Measurements from ENCODE around the gene RAP1GAP2. TPM values are rescaled to one million over a fixed set of nuclear protein-coding genes. Genes with fewer than 3 reads are reported as not detected.
A peak's percentile ranks its signal among the peaks of the same experiment; 100 is the strongest.

Gene RAP1GAP2
- total and polyA plus RNA-seq, 5 donors = 29.7 to 62.1 (median 43.7) TPM

DNA sequence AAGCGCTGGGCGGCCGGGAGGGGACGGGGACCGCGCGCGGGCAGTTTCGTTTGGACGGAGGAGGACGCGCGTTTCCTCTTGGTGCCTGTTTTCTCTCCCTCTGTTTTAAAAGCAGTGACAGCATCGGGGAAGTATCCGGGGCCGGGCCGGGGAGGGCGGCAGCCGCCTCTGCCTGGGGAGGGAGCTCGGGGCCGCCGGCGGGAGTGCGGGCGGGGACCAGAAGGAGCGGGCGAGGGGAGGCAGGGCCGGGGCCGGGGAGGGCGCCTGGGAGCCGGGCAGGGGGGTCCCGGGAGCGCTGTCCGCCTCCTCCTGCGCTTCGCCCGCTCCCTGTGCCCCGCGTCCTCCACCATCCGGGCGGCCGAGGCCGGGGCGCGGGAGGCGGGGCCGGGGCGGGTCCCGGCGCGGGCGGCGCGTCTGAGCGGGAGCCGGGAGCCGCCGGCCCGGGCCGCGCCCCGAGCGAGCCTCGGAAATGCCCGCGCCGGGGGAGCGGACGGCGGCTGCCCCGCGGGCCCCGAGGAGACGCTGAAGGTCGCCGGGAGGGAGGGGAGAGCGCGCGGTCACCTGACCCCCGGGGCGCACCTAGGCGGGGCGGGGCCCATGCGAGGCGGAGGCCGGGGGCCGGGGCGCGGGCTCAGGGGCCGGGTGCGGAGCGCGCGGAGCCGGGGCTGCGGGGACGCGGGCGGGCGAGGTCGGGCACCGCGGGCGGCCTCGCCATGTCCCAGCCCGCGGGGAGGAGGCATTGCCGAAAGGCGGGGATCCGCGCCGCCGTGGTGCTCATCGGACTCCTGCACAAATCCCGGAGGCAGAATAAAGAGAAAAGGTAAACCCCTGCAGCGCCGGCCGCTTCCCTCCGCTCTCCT is 57.3 kb downstream of the RAP1GAP2 start:
- intact Hi-C loops (cut with DNase I) = loop anchor here (5.0 to 10.0 kb wide), 4 partner anchors 51 to 81 kb away; no protein-coding TSS in a partner anchor
- peak; percentile 50 to 53 for ATAC-seq
- under 1% methylated on average over 119 of the region's 119 CpGs for WGBS
- H3K9me3 ChIP-seq (ENCODE audit: control insufficient read depth, low read length) = no peaks in the 10 kb centered on the region
- H3K27me3 ChIP-seq (ENCODE audit: control insufficient read depth, insufficient read depth) = no peaks in the 10 kb centered on the region
- peak overlapping the region; percentile 66 for H3K27ac ChIP-seq (ENCODE audit: low read length)
- H3K4me3 ChIP-seq (ENCODE audit: low read length) = peak overlapping the region; percentile 89
- peak; percentile 46 to 83 (median 76) for DNase-seq
- no peaks in the 10 kb centered on the region for H3K4me1 ChIP-seq (ENCODE audit: control insufficient read depth, insufficient read depth, low read length)

DNA sequence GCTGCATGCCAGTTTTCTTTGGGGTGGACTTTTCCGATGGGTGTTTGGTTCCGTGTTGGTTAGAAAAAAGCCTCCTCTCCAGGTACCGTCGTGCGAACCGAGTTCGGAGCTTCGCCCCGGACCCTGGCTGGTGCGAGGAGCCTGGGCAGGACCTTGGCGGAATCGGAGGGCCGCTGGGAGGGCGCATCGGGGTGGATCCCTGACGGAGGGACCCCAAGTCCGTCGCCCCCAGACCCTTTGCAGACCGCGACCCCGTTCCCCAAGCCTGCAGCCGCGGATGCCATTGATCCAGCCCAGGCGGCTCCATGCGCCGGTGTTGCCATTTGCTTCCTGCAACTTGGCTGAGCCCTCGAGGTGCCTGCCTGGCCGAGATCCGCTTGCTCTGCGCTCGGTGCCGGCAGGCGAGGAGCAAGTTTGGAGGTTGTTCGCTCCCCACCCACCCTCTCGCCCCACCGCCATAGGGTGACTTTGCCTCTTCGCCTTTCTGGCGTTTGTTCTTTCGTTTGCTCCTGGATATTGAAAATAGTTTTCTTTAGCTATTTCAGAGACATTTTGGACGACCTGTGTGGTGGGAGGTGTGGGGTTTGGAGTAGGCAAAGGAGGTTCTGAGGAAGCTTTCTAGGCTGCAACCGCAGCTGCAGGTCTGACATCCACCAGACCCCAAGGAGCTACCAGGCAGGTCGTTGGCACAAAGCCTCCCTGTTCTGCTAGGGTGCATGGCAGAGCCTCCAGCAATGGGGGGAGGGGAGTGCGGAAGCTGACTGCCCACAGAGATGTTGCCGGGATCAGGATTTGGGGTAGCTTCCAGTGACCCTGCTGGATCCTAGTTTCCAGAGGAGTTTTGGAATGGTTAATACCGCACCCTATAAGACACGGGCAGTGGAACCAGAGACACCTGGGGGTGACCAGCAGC is 58.2 kb downstream of the RAP1GAP2 start:
- peak overlapping the region; percentile 89 for H3K4me3 ChIP-seq (ENCODE audit: low read length)
- H3K27ac ChIP-seq (ENCODE audit: low read length) = peak overlapping the region; percentile 54
- ATAC-seq (peak; percentile 19 to 41), DNase-seq (peak in 1 of 3 donors; percentile 59)
- WGBS = 3% methylated on average over 46 of the region's 46 CpGs
- intact Hi-C loops (cut with DNase I) = loop anchor here (5.0 to 10.0 kb wide), 4 partner anchors 50 to 80 kb away; no protein-coding TSS in a partner anchor
- no peaks in the 10 kb centered on the region for H3K4me1 ChIP-seq (ENCODE audit: control insufficient read depth, insufficient read depth, low read length)
- H3K27me3 ChIP-seq (ENCODE audit: control insufficient read depth, insufficient read depth) = no peaks in the 10 kb centered on the region
- H3K9me3 ChIP-seq (ENCODE audit: control insufficient read depth, low read length) = no peaks in the 10 kb centered on the region

DNA sequence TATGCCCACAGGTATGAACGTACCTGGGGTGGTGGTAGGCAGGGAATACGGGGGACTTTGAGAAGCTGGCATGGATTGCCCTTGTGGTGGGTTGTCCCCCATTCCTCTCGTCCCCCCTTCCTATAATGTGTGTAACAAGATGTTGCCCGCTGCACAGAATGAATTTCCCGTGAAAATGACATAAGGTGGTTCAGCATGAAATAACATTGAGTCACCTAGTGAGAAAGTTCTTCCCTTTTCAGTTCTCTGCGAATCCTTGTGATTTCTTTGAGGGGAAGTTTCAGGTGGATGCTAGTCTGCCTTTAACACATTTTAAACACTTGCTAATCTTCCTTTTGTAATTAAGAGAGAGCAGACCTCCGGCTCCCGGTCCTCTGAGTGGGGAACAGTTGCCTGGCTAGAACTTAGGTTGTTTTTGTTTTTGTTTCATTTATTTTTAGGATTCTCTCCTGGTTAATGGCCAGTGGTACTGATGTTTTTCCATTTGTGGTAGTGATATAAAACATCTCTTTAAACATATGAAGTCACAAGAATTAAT is 58.9 kb downstream of the RAP1GAP2 start:
- no peaks in the 10 kb centered on the region for H3K9me3 ChIP-seq (ENCODE audit: control insufficient read depth, low read length)
- H3K4me3 ChIP-seq (ENCODE audit: low read length) = peak overlapping the region; percentile 89
- H3K27me3 ChIP-seq (ENCODE audit: control insufficient read depth, insufficient read depth) = no peaks in the 10 kb centered on the region
- H3K27ac ChIP-seq (ENCODE audit: low read length) = peak overlapping the region; percentile 6
- no peaks in the 10 kb centered on the region for H3K4me1 ChIP-seq (ENCODE audit: control insufficient read depth, insufficient read depth, low read length)
- DNase-seq (no peak), ATAC-seq (no peak)
- WGBS = 53% methylated on average over 8 of the region's 8 CpGs
- intact Hi-C loops (cut with DNase I) = loop anchor here in 3 of 4 donors (10.0 kb wide), 3 partner anchors 50 to 80 kb away; no protein-coding TSS in a partner anchor

DNA sequence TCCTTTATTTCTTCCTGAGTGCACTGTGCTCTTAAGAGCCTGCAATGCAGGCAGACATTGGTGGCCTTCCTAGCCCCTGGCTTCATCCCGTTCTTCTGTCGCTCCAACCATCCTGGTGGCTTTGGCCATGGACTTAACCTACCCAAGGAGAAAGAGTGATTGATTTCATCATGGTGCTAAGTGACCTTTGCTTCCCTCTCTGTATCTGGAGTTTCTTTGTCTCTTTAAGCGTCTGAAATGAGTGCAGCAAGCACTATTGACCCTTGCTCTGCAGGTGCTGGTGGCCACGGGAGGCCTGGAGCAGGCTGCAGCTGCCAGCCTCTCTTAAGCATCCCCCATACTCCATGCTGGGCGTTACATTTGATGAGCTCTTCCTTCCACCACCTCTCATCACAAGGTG is 60.5 kb downstream of the RAP1GAP2 start:
- no peak for ATAC-seq
- no peak for DNase-seq
- Histone ChIP-seq H3K9me3 (ENCODE audit: control insufficient read depth, low read length) (no peaks in the 10 kb centered on the region), H3K27me3 (ENCODE audit: control insufficient read depth, insufficient read depth) (no peaks in the 10 kb centered on the region), H3K27ac (ENCODE audit: low read length) (no peak overlapping the region), H3K4me3 (ENCODE audit: low read length) (no peak overlapping the region), H3K4me1 (ENCODE audit: control insufficient read depth, insufficient read depth, low read length) (no peaks in the 10 kb centered on the region)
- intact Hi-C loops (cut with DNase I) = loop anchor here in 3 of 4 donors (10.0 kb wide), 3 partner anchors 48 to 78 kb away; no protein-coding TSS in a partner anchor
- 81% methylated on average over 5 of the region's 5 CpGs for WGBS

DNA sequence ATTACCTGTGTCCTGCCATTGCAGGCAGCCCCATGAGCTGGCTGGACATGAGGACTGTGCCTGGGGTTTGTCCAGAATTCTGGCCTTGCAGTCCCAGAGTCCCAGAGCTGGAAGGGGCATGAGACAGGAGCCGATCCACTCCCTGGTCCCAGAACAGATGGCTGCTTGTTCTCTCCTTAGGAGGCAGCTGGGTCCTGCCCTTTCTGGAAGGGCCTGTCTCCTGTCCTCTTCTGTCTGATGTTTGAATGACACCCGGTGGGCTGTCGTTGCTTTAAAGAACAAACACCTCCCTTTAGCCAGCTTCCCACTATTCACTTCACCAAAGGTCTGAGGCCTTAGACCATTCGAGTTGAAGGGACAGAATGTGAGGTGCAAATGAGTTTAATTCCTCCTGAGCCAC is 63.8 kb downstream of the RAP1GAP2 start:
- DNase-seq (no peak), ATAC-seq (no peak)
- Histone ChIP-seq H3K4me3 (ENCODE audit: low read length) (no peak overlapping the region), H3K4me1 (ENCODE audit: control insufficient read depth, insufficient read depth, low read length) (peaks cover 2% of the 10 kb centered on the region), H3K9me3 (ENCODE audit: control insufficient read depth, low read length) (no peaks in the 10 kb centered on the region), H3K27ac (ENCODE audit: low read length) (no peak overlapping the region), H3K27me3 (ENCODE audit: control insufficient read depth, insufficient read depth) (no peaks in the 10 kb centered on the region)
- intact Hi-C loops (cut with DNase I) = no loop called here
- WGBS = 47% methylated on average over 4 of the region's 4 CpGs

DNA sequence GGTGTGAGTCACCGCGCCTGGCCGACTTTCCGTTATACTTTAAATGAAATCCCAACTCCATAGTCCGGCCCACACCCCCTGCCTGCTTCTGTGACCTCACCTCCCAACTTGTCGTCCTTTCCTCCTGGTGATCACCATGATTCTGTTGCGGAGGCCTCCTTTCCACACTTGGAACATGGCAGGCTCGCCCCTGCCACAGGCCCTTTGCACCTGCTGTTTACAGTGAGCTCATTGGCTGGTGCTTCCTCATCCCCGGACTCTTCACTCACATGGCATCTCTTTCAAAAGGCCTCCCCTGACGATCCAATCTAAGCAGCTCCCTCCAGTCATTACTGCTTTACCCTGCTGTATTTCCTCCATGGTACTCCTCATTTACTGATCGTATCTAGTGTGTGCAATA is 64.6 kb downstream of the RAP1GAP2 start:
- Histone ChIP-seq H3K4me3 (ENCODE audit: low read length) (no peak overlapping the region), H3K27ac (ENCODE audit: low read length) (no peak overlapping the region), H3K9me3 (ENCODE audit: control insufficient read depth, low read length) (no peaks in the 10 kb centered on the region), H3K27me3 (ENCODE audit: control insufficient read depth, insufficient read depth) (no peaks in the 10 kb centered on the region), H3K4me1 (ENCODE audit: control insufficient read depth, insufficient read depth, low read length) (peaks cover 2% of the 10 kb centered on the region)
- 96% methylated on average over 11 of the region's 11 CpGs for WGBS
- ATAC-seq = no peak
- intact Hi-C loops (cut with DNase I) = no loop called here
- no peak for DNase-seq

DNA sequence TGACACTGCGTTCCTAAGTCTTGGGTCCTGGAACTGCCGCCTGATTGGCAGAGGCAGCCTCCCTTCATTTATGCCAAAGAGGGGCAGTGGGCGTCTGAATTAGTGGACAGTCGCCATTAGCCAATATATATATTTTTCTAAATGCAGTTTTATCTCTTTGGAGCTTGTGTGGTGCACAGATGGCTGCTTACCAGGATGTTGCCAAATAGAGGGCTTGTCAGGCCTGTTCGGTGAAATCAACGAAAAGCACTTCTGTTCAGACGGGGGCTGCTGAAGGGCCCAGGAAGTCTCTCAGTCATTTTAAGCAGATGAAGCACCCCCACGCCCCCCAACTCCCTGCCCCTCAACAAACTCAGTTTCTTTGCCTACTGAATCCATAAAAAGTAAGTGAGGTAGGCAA is 66.0 kb downstream of the RAP1GAP2 start:
- no peak overlapping the region for H3K27ac ChIP-seq (ENCODE audit: low read length)
- ATAC-seq = no peak
- WGBS = 72% methylated on average over 8 of the region's 8 CpGs
- no peak for DNase-seq
- intact Hi-C loops (cut with DNase I) = no loop called here
- H3K9me3 ChIP-seq (ENCODE audit: control insufficient read depth, low read length) = no peaks in the 10 kb centered on the region
- H3K27me3 ChIP-seq (ENCODE audit: control insufficient read depth, insufficient read depth) = no peaks in the 10 kb centered on the region
- H3K4me3 ChIP-seq (ENCODE audit: low read length) = no peak overlapping the region
- peaks cover 2% of the 10 kb centered on the region for H3K4me1 ChIP-seq (ENCODE audit: control insufficient read depth, insufficient read depth, low read length)

DNA sequence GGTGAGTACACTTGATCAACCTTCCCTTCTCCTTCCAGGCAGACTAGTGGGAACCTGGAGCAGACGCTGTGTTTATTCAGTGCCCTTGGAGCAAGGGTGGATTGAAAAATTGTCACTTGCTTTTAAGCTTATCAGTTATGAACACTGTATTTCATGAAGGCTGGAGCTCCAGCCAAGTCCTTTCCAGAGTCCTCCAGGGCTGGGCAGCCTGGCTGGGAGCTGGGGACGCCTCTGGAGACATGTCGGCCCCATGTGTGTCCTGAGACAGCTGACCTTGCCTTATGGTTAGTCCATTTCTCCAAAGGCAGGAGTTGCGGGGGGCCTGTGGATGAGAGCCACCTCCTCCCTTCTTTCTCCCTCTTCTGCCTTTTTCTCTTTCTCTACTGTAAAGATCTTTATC is 67.0 kb downstream of the RAP1GAP2 start:
- peaks cover 2% of the 10 kb centered on the region for H3K4me1 ChIP-seq (ENCODE audit: control insufficient read depth, insufficient read depth, low read length)
- H3K27ac ChIP-seq (ENCODE audit: low read length) = peak overlapping the region; percentile 66
- WGBS = 66% methylated on average over 4 of the region's 4 CpGs
- peak; percentile 55 to 75 for ATAC-seq
- DNase-seq = no peak
- H3K9me3 ChIP-seq (ENCODE audit: control insufficient read depth, low read length) = no peaks in the 10 kb centered on the region
- intact Hi-C loops (cut with DNase I) = no loop called here
- H3K4me3 ChIP-seq (ENCODE audit: low read length) = no peak overlapping the region
- H3K27me3 ChIP-seq (ENCODE audit: control insufficient read depth, insufficient read depth) = no peaks in the 10 kb centered on the region

DNA sequence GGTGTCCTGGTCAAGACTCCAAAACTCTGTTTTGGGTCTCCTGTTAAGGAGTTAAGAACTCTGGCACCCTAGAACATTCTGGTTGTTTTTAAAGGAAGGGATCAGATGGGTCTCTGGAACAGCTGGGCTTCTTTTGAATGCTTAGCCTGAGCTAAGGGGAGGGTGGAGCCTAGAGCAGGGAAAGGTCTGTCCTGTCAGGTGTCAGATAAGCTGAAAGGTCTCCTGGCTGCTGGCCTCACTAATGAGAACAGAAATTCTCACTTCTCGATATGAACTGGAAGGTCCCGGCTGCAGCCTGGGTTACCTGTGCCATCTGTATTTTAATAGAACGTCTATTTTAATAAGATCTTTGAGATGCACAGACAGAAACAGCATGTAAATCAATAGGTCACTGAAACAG is 69.0 kb downstream of the RAP1GAP2 start:
- WGBS = 63% methylated on average over 3 of the region's 3 CpGs
- ATAC-seq (no peak), DNase-seq (no peak)
- intact Hi-C loops (cut with DNase I) = no loop called here
- Histone ChIP-seq H3K27me3 (ENCODE audit: control insufficient read depth, insufficient read depth) (no peaks in the 10 kb centered on the region), H3K27ac (ENCODE audit: low read length) (no peak overlapping the region), H3K4me3 (ENCODE audit: low read length) (no peak overlapping the region), H3K4me1 (ENCODE audit: control insufficient read depth, insufficient read depth, low read length) (peaks cover 2% of the 10 kb centered on the region), H3K9me3 (ENCODE audit: control insufficient read depth, low read length) (no peaks in the 10 kb centered on the region)

DNA sequence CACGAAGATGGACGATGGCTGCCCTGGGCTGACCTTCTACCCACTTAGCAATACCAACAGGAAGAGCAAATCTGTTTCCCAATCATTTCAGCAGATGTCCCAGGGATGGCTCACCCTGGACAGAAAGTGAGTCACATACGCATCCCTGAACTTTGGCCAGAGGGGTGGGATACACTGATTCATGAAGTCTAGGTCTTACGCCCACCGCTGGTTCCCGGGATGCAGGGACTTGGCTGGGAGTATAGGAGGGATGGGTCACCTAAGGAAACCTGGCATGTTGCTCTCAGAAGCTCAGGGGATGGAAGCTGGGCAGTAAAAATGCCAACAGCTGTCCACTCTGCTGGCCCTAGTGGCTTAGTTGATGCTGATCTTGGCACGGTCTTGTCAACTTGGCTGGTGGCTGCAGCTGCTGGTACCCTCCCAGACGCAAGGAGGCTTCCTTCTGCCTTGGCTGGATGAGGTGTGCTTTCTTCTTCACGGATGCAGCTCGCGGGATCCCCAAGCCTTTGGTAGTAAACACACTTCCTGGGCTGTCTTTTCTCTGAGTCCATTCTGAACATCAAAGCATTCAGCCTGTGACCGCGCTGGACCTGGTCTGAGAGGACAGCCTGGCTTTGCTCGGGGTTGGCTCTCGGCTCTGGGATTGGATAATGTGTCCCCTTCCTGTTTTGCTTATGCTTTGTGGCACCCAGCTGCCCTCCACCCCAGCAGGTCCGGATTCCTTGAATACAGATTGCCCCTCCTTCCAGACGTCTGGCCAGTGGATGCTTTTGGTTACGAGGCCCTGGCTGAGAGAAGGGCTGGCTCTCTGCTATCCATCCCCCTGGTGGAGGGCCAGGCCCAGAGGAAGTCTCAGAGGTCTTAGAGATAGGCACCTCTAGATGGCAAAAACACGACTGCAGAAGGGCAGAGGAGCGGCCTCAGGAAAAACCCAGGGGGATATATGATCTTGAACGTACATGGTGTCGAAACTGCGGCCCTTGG is 71.5 kb downstream of the RAP1GAP2 start:
- Histone ChIP-seq H3K27ac (ENCODE audit: low read length) (no peak overlapping the region), H3K4me3 (ENCODE audit: low read length) (no peak overlapping the region), H3K27me3 (ENCODE audit: control insufficient read depth, insufficient read depth) (no peaks in the 10 kb centered on the region), H3K4me1 (ENCODE audit: control insufficient read depth, insufficient read depth, low read length) (peaks cover 2% of the 10 kb centered on the region), H3K9me3 (ENCODE audit: control insufficient read depth, low read length) (no peaks in the 10 kb centered on the region)
- DNase-seq (no peak), ATAC-seq (peak in 1 of 2 donors; percentile 8)
- intact Hi-C loops (cut with DNase I) = no loop called here
- WGBS = 58% methylated on average over 23 of the region's 23 CpGs
